HG03520 (cell line): Measurements from ENCODE around the gene SLC36A1.

Experiments used
- ATAC-seq: cut with Tn5 transposase; IDR thresholded peaks from one replicate; pipeline ENCODE4 v1.9.1; 2021; ENCODE audit warnings: mild to moderate bottlenecking, moderate library complexity; ENCODE audit not compliant: unreplicated experiment

Gene SLC36A1

GRCh38 chr5:151451626-151452520 is 4.5 kb downstream of the SLC36A1 start:
- peak; percentile 57 for ATAC-seq

- ATAC-seq = no peak
Observed at GRCh38 chr5:151454166-151454565, 6.8 kb downstream of the SLC36A1 start.

- ATAC-seq = no peak
Observed at GRCh38 chr5:151454889-151455288, 7.5 kb downstream of the SLC36A1 start.

- ATAC-seq = no peak
Observed at GRCh38 chr5:151456321-151456940, 9.0 kb downstream of the SLC36A1 start.

GRCh38 chr5:151458314-151458713 is 10.9 kb downstream of the SLC36A1 start:
- no peak for ATAC-seq

- no peak for ATAC-seq
Observed at GRCh38 chr5:151459680-151460324, 12.4 kb downstream of the SLC36A1 start.

GRCh38 chr5:151461312-151461711 is 13.9 kb downstream of the SLC36A1 start:
- ATAC-seq = peak; percentile 97

- no peak for ATAC-seq
Observed at GRCh38 chr5:151463137-151464029, 16.0 kb downstream of the SLC36A1 start.

GRCh38 chr5:151464101-151464500 is 16.7 kb downstream of the SLC36A1 start:
- ATAC-seq = no peak

GRCh38 chr5:151465476-151465875 is 18.1 kb downstream of the SLC36A1 start:
- no peak for ATAC-seq

- ATAC-seq = no peak
Observed at GRCh38 chr5:151467576-151467975, 20.2 kb downstream of the SLC36A1 start.

GRCh38 chr5:151469386-151469785 is 22.0 kb downstream of the SLC36A1 start:
- ATAC-seq = no peak

- ATAC-seq = no peak
Observed at GRCh38 chr5:151469992-151470391, 22.6 kb downstream of the SLC36A1 start.

- ATAC-seq = no peak
Observed at GRCh38 chr5:151470439-151470838, 23.0 kb downstream of the SLC36A1 start.

- ATAC-seq = no peak
Observed at GRCh38 chr5:151471276-151471675, 23.9 kb downstream of the SLC36A1 start.

- no peak for ATAC-seq
Observed at GRCh38 chr5:151474799-151475198, 27.4 kb downstream of the SLC36A1 start.

- no peak for ATAC-seq
Observed at GRCh38 chr5:151475388-151475787, 28.0 kb downstream of the SLC36A1 start.

- no peak for ATAC-seq
Observed at GRCh38 chr5:151476016-151476415, 28.6 kb downstream of the SLC36A1 start.

- ATAC-seq = no peak
Observed at GRCh38 chr5:151477101-151477500, 29.7 kb downstream of the SLC36A1 start.

GRCh38 chr5:151480384-151481293 is 33.2 kb downstream of the SLC36A1 start:
- ATAC-seq = no peak
